Activated B cell treated with CpG ODN at 0.5 μM for 24 hours (primary cell): Measurements from ENCODE around the gene BPIFA1. TPM values are rescaled to one million over a fixed set of nuclear protein-coding genes. Genes with fewer than 3 reads are reported as not detected.

Experiments
- ATAC-seq: fragments of 200-7000 bp; cut with Tn5 transposase; one replicate; pipeline ENCODE4 v1.10.0; 2021; ENCODE audit warnings: low read depth, mild to moderate bottlenecking, moderate library complexity
- CTCF ChIA-PET: fragments of 350-600 bp; sonication (Branson Sonifier 250); formaldehyde crosslinking; loops from one replicate; lab custom pipeline; 2021; ENCODE audit warnings: antibody characterized with exemption; lab: Charles Lee
- POLR2A ChIA-PET: fragments of 350-600 bp; sonication (Branson Sonifier 250); formaldehyde crosslinking; loops from one replicate; lab custom pipeline; 2021; ENCODE audit warnings: antibody characterized with exemption; lab: Charles Lee
- DNase-seq: peaks from one replicate; pipeline ENCODE4 v3.0.0; 2022
- H3K27ac Mint-ChIP-seq: one replicate; pipeline ENCODE4 v1.8.0; 2020; ENCODE audit warnings: mixed read lengths
- H3K27me3 Mint-ChIP-seq: one replicate; pipeline ENCODE4 v1.8.0; 2021; ENCODE audit warnings: mixed read lengths
- H3K36me3 Mint-ChIP-seq: one replicate; pipeline ENCODE4 v1.8.0; 2021; ENCODE audit warnings: low read depth, mixed read lengths
- H3K4me1 Mint-ChIP-seq: one replicate; pipeline ENCODE4 v1.8.0; 2021; ENCODE audit warnings: mixed read lengths
- H3K4me3 Mint-ChIP-seq: one replicate; pipeline ENCODE4 v1.8.0; 2020; ENCODE audit warnings: mild to moderate bottlenecking, mixed read lengths
- H3K9me3 Mint-ChIP-seq: one replicate; pipeline ENCODE4 v1.8.0; 2020; ENCODE audit warnings: mixed read lengths
- intact Hi-C: fragments of 100-400 bp; cut with micrococcal nuclease; formaldehyde crosslinking; loops from one replicate; pipeline ENCODE4 v1.15.1; 2024
- total RNA-seq: library from RNA; stranded (reverse); gene quantifications from 2 replicates; pipeline ENCODE4 v1.2.3, GENCODE V29; 2022
- TF ChIP-seq, protein P1 (sequence below): fragments of 200-600 bp; IDR thresholded peaks from one replicate; pipeline ENCODE4 v1.8.0; 2022; ENCODE audit warnings: antibody characterized with exemption, mild to moderate bottlenecking

The BPIFA1 gene
- total RNA-seq, 1 donor from 2014 or later: not detected

DNA sequence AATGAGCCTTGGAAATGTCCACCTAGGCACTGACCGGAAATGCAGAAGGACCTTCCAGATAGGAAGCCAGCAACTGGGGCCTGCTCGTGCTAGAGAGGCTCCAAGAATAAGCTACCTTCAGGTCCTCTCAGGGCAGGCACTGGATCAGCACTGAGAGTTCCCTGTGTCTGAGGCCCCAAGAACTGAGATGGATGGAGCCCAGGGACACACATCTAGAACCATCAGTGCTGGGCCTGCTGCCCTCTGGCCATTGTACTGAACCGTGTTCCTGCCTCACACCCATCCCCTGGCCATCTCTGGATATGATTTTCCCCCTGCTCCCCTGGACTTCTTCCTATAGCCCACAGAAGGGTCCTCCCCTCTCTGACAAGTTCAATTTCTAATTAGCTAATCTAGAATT, 10.3 kb downstream of the BPIFA1 start:
- ChIA-PET POLR2A (no interaction called here), CTCF (interaction anchor here (0.6 kb wide), 1 partner anchor 181 kb away, joined by 3 read pairs; no protein-coding TSS in a partner anchor)
- Mint-ChIP-seq H3K4me1 (no peaks in the 10 kb centered on the region), H3K27ac (no peak overlapping the region), H3K27me3 (no peaks in the 10 kb centered on the region), H3K4me3 (no peak overlapping the region), H3K36me3 (no peaks in the 10 kb centered on the region), H3K9me3 (no peaks in the 10 kb centered on the region)
- no peak for ATAC-seq
- no peak for DNase-seq
- intact Hi-C loops: no loop called here
- TF ChIP-seq, protein P1, sequence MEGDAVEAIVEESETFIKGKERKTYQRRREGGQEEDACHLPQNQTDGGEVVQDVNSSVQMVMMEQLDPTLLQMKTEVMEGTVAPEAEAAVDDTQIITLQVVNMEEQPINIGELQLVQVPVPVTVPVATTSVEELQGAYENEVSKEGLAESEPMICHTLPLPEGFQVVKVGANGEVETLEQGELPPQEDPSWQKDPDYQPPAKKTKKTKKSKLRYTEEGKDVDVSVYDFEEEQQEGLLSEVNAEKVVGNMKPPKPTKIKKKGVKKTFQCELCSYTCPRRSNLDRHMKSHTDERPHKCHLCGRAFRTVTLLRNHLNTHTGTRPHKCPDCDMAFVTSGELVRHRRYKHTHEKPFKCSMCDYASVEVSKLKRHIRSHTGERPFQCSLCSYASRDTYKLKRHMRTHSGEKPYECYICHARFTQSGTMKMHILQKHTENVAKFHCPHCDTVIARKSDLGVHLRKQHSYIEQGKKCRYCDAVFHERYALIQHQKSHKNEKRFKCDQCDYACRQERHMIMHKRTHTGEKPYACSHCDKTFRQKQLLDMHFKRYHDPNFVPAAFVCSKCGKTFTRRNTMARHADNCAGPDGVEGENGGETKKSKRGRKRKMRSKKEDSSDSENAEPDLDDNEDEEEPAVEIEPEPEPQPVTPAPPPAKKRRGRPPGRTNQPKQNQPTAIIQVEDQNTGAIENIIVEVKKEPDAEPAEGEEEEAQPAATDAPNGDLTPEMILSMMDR: no peak

DNA sequence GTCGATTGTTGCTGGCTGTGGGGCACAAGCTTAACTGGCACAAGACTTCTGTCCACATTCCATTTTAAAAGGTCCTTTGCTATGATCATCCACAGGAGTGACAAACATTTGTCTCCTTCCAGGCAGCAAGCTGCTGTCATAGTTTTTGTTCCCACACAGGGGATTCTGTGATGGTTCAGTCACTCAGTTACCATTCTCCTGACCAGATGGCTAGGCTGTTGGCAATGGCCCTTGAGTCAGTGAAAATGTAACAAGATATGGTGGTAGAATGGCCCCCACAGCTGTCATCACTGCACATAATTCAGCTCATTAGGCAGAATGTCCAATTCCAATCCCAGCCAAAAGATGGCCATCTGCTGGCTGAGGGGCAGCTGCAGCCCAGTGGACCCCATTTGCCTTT, 13.7 kb downstream of the BPIFA1 start:
- Mint-ChIP-seq H3K27ac (no peak overlapping the region), H3K9me3 (peaks cover 2% of the 10 kb centered on the region), H3K4me1 (no peaks in the 10 kb centered on the region), H3K27me3 (peaks cover 2% of the 10 kb centered on the region), H3K36me3 (no peaks in the 10 kb centered on the region), H3K4me3 (no peak overlapping the region)
- no peak for ATAC-seq
- TF ChIP-seq, protein P1: no peak
- intact Hi-C loops: no loop called here
- CTCF ChIA-PET: no interaction called here
- no peak for DNase-seq
- POLR2A ChIA-PET: no interaction called here

DNA sequence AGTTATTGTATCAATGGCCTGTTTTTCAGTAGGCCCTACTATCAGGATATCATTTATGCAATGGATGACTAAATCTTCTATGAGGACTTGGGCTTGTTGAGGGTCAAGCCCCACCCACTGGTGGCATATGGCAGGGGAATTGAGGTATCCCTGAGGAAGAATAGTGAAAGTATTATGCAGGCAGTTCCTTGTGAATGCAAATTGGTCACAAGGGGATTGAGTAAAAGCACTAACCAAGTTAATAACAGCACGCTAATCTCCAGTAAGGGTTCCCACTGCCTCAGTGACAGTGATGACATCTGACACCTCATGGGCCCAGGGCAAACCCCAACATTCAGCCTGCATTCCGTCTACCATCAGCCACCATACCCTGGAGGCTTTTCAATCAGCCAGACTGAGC, 14.9 kb downstream of the BPIFA1 start:
- no peak for DNase-seq
- no peaks in the 10 kb centered on the region for H3K4me1 Mint-ChIP-seq
- H3K27me3 Mint-ChIP-seq: peaks cover 3% of the 10 kb centered on the region
- H3K36me3 Mint-ChIP-seq: no peaks in the 10 kb centered on the region
- ChIA-PET CTCF (no interaction called here), POLR2A (no interaction called here)
- TF ChIP-seq, protein P1: no peak
- intact Hi-C loops: no loop called here
- H3K27ac Mint-ChIP-seq: no peak overlapping the region
- peaks cover 2% of the 10 kb centered on the region for H3K9me3 Mint-ChIP-seq
- no peak overlapping the region for H3K4me3 Mint-ChIP-seq
- ATAC-seq: no peak

DNA sequence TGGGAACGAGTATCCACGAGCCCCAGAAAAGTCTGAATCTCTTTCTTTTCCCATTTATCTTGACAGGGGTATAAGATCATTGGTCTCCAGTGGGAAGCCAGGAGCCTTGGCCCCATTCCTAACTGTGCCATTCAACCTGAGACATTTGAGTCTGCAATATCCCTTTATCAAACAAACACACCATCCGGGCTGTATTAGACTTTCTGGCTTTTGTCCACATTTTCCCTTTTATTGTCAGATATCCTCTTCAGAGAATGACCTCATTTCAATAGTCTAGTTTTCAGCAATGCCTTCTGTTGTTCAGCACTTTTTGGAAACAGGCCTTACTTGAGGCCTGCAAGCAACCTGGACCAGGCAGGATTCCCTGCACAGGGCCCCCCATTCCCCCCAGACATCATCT, 15.7 kb downstream of the BPIFA1 start:
- Mint-ChIP-seq H3K36me3 (no peaks in the 10 kb centered on the region), H3K27me3 (peaks cover 7% of the 10 kb centered on the region), H3K9me3 (peaks cover 2% of the 10 kb centered on the region), H3K27ac (no peak overlapping the region), H3K4me1 (no peaks in the 10 kb centered on the region), H3K4me3 (no peak overlapping the region)
- ChIA-PET POLR2A (no interaction called here), CTCF (no interaction called here)
- intact Hi-C loops: no loop called here
- TF ChIP-seq, protein P1: no peak
- ATAC-seq (no peak), DNase-seq (no peak)

DNA sequence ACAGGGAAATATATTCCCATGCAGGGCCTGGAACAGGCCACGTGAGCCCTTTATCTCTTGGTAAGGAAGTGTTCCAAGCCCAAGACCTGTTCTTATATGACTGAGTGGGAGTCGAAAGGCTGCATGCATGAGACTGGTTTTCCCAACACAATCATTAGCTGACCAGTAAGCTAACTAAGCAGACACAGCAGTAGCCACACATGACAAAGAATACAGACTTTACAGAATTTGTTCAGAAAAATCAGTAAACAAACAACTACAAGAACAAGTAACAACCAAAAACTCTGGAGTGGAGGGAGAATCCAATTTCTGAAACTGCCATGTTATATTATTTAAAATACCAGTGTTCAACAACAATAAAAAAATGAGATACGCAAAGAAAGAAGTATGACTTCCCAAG, 16.7 kb downstream of the BPIFA1 start:
- Mint-ChIP-seq H3K4me1 (no peaks in the 10 kb centered on the region), H3K36me3 (no peaks in the 10 kb centered on the region), H3K4me3 (no peak overlapping the region), H3K27ac (no peak overlapping the region), H3K9me3 (peaks cover 2% of the 10 kb centered on the region), H3K27me3 (peaks cover 15% of the 10 kb centered on the region)
- TF ChIP-seq, protein P1: no peak
- DNase-seq (no peak), ATAC-seq (no peak)
- POLR2A ChIA-PET: no interaction called here
- intact Hi-C loops: no loop called here
- CTCF ChIA-PET: no interaction called here
